Right ventricle myocardium superior (tissue), 1 donor: Measurements from ENCODE around the gene UBR3. TPM values are rescaled to one million over a fixed set of nuclear protein-coding genes. Genes with fewer than 3 reads are reported as not detected.

Experiments
- ATAC-seq: fragments of 200-7000 bp; cut with Tn5 transposase; one replicate; pipeline ENCODE4 v1.9.1; 2020; ENCODE audit warnings: mild to moderate bottlenecking; ENCODE audit not compliant: poor library complexity
- DNase-seq: peaks from one replicate; pipeline ENCODE4 v3.0.0-alpha.2; 2020
- intact Hi-C: fragments of 100-400 bp; cut with DNase I; formaldehyde crosslinking; loops from one replicate; pipeline ENCODE4 v1.11.2; 2022
- total RNA-seq: library from RNA; stranded (reverse); fragmentation: NEBNext Ultra II Directional; extraction: Animal tissue kit (Norgen Biotek cat#: 25700); gene quantifications from one replicate; pipeline ENCODE4 v1.2.1, GENCODE V29; 2021
- donor health status: DM: no; HTN: yes; CAD: no; lungs with severe emphysema.

UBR3 gene
- total RNA-seq, 1 donor from 2014 or later, result 112 TPM

DNA sequence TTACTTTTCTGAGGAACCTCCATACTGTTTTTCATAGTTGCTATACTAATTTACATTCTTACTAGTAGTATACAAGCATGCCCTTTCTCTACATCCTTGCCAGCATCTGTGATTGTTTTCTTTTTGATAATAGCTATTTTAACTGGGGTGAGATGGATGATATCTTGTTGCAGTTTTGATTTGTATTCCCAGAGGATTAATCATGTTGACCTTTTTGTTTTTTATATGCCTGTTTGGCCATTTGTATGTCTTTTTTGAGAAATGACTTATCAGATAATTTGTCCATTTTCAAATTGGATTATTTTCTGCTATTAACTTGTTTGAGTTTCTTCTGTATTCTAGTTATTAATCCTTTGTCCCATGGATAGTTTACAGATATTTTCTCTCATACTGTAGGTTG is 141.5 kb downstream of the UBR3 start:
- DNase-seq, result no peak
- intact Hi-C loops, result no loop called here
- no peak for ATAC-seq

DNA sequence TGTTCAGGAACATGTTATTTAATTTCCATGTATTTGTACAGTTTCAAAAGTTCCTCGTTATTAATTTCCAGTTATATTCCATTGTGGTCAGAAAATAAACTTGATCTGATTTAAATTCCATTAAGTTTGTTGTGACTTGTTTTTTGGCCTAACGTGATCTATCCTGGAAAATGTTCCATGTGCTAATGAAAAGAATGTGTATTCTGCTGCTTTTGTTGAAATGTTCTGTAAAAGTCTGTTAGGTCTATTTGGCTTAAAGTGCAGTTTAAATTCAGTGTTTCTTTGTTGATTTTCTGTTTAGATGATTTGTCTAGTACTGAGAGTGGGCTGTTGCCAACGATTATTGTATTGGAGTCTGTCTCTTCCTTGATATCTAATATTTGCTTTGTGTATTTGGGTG is 148.0 kb downstream of the UBR3 start:
- intact Hi-C loops, result no loop called here
- ATAC-seq (no peak), DNase-seq (no peak)

DNA sequence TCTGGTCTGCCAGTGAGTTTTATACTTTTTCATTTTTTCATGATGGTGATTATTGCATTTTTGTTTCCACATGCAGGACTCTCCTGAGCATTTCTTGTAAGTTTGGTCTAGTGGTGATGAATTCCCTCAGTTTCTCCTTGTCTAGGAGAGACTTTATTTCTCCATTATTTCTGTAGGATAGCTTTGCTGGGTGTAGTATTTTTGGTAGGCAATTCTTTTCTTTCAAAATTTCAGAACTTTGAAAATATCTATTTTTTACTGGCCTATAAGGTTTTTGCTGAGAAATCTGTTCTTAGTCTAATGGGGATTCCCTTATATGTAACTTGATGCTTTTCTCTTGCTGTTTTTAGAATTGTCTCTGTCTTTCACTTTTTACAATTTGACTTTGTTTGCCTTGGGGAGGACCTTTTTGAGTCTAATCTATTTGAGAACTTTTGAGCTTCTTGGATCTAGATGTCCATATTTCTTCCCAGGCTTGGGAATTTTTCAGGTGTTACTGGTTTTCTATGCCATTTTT is 149.1 kb downstream of the UBR3 start:
- intact Hi-C loops, result no loop called here
- ATAC-seq (no peak), DNase-seq (no peak)

DNA sequence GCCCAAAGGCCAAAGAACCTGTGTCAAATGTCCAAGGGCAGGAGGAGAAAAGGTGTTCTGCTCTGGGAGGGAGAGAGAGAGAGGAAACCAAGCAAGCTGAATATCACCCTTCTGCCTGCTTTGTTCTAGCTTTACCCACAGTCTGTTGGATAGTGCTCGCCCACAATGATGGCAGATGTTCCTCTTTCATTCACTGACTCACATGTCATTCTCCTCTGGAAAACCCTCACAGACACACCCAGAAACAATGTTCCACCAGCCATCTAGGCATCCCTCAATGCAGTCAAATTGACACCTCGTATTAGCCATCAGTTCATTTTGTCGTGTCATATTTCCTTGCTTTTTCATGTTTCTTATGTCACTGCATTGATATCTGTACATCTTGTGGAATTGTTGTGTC is 150.3 kb downstream of the UBR3 start:
- DNase-seq (no peak), ATAC-seq (no peak)
- intact Hi-C loops, result no loop called here

DNA sequence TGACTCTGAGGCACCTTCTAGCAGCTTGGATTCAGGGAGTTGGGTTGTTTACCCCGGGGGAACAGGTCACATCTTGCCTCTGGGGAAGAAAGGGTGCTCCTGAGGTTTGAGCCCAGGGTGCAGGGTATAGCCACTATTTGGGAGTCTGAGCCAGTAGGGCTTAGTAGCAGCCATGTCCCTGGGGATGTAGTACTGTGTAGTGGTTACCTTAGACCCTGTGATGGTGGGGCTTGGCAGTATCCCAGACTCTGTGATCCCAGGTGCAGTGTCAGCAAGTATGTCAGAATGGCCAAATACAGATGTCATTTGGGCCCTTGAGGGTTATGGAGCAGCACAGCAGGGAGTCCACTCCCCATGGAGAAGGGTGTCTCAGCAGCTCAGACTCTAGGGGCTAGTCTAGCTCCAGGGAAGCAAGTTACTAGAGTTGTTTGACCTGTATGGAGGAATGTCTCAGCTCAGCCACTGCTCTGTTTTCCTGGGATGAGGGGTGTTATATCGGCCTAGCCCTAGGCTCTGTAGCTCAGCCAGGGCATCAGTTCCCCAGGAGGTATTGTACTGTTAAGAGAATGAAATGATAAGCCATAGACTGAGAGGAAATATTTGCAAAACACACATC is 151.3 kb downstream of the UBR3 start:
- intact Hi-C loops, result no loop called here
- ATAC-seq, result no peak
- no peak for DNase-seq

DNA sequence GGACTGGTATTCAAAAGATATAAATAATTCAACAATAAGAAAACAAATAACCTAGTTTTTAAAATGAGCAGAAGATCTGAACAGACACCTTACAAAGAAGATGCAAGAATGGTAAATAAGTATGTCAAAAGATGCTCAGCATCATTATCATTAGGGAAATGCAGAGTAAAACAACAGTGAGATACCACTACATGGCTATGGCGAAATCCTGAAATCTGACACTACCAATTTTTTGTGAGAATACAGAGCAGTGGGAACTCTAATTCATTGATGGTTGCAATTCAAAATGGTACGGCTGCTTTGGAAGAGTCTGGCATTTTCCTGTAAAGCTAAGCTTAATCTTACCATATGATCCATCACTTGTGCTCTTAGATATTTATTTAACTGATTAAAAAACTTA is 151.8 kb downstream of the UBR3 start:
- no peak for ATAC-seq
- intact Hi-C loops, result no loop called here
- DNase-seq, result no peak

DNA sequence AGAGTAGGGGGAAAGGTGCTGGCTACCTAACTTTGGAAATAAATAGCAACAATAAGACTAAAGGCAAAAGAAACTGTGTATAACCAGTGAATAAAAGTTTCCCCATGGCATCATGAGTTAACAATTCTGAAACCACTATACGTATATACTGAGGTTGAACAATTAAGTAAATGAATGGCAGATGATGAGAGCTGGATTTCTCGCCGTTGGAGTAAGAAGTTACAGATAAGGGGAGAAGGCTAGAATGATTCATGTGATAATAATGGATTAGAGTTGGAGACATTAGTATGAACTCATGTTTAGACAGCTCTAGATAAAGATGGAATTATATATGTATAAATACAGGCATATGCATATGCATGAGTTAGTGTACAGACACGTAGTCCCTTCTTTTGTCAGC is 152.7 kb downstream of the UBR3 start:
- intact Hi-C loops, result no loop called here
- no peak for ATAC-seq
- DNase-seq, result no peak

DNA sequence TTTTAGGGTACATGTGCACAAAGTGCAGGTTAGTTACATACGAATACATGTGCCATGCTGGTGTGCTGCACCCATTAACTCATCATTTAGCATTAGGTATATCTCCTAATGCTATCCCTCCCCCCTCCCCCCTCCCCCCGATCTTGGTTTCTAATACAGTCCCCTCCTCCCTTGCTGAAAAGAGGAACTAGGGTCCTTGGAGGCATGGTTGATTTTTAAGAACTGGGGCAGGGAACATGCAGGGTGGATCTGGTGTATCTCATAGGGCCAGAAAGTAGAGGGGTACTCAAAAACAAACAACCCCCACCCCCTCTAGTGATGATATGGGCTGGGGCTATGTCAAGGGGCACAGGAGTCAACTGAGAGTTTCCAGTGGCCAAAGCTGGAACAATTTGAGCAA is 153.4 kb downstream of the UBR3 start:
- no peak for DNase-seq
- intact Hi-C loops, result no loop called here
- no peak for ATAC-seq

DNA sequence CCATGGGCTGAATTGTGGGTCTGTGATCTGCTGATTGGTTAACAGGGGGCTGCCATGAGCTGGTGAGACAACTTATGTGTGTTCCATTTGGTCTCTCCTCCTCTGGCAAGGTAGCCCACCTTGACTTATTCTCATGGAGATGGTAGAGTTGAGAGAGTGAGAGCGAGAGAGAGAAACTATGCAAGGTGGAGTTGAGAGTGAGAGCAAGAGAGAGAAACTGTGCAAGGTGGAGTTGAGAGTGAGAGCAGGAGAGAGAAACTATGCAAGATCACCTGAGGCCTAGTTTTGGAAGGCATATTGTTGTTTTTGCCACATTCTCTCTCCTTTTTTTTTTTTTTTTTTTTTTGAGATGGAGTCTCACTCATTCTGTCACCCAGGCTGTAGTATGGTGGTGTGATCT is 155.7 kb downstream of the UBR3 start:
- no peak for DNase-seq
- ATAC-seq, result no peak
- intact Hi-C loops, result no loop called here

DNA sequence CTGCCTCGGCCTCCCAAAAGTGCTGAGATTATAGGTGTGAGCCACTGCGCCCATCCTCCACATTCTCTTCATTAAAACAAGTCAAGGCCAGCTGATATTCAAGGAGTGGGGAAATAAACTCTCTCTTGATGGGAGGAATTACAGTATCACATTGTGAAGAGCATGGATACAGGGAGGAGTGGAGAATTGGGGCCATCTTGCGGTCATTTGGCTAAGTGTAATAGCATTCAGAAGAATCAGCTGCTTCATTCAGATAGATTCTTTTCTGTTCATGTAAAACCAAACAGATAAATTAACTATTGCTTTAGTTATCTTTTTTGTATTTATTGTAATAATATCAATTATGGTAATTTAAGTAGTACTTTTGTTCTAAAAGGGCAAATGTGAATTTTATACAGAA is 156.3 kb downstream of the UBR3 start:
- ATAC-seq (no peak), DNase-seq (no peak)
- intact Hi-C loops, result no loop called here

DNA sequence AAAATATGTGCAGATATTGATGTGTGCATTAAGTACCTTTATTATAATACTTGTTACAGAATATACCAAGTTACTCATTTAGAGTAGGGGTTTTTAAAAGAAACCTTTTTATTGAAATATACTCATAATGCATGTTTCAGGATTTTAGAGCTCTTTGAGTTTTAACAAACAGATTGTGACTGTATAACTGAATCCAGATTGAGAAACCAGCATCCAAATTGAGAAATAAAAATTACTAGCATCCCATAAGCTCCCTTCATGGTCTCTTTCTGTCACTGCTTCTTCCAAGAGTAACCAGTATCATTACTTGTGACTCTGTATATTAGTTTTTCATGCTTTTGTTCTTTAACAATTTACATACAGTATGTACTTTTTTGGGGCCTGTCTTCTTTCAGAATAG is 156.9 kb downstream of the UBR3 start:
- intact Hi-C loops, result no loop called here
- DNase-seq (no peak), ATAC-seq (no peak)

DNA sequence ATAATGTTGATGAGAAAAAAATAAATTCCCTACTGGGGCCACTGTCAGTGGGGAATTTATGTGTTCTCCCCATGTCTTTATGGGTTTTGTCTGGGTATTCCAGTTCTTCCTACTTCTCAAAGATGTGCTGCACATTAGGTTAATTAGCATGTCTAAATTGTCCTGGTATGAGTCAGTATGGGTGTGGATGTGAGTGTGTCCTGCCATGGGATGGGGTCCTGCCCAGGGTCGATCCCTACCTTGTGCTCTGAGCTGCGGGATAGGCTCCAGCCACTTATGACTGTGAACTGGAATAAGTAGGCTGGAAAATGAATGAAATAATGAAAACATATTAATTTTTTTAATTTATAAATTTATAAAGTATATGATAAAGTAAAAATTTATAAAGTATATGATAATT is 167.5 kb downstream of the UBR3 start:
- intact Hi-C loops, result no loop called here
- ATAC-seq (no peak), DNase-seq (no peak)

DNA sequence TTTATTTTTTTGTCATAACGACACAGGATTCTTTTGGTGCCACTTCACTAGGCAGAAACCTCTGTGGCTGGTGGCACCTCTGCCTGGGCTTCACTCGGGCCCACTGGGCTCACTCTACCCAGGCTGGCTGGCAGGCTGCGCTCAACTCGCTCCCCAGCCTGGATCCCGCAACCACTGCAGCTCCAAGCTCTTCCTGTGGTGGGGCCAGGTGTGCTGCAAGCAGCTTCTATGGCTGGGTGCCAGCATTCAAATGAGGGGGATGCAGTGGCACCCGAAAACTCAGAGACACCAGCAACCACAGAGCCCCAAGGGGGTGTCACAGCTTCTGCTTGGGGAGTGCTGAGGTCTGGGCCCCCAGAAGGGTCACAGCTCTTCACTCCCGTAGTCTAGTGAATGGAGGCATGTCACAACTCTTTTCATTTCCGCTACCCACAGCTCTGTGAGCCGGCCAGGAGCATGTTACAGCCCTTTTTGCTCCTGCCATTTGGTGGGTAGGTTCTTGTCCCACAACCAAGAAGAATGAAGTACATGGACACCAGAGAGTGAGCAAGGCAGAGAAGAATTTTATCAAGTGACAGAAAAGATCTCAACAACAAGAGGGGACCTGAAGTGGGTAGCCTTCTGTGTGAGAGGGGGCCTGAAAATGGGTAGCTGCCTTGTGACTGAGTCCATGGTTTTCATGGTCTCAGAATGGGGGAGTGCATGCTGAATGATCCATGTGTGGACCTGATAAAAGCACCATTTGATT is 170.1 kb downstream of the UBR3 start:
- ATAC-seq (no peak), DNase-seq (no peak)
- intact Hi-C loops, result no loop called here

DNA sequence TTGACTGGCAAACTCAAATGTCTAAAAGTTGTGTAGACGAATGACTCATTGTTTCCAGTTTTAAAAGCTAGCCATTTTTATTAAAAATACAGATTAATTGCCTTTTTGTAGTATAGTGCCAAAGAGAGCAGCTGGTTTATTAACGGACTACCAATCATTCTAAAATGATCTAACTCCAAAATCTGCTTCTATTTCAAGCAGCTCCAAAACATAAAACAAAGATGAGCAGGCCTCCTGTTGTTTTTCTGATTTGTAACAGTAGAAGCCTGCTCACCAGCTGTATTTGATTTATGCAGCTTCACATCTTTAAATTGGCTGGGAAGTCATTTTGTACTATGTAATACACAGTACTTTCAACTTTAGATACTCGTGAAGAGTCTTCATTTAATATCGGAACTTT is 171.8 kb downstream of the UBR3 start:
- no peak for ATAC-seq
- no peak for DNase-seq
- intact Hi-C loops, result no loop called here

DNA sequence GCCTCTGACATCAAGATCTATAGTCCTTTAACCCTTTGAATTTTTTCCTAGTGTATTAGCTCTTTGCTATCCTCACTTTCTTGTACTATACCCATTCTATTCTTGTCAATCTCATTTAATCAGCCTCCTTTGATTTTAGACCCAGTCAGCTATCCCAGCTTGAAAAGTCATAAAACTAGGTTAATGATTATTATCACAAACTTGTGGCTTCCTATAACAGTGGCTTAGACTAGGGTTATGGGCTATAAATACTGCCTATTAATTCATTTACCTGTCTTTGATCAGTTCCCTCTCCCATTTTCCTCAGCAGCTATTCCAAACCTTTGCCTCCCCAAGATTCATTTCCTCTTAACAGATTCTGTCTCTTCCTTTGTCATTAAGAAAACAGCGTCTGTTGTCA is 174.8 kb downstream of the UBR3 start:
- no peak for DNase-seq
- no peak for ATAC-seq
- intact Hi-C loops, result no loop called here

DNA sequence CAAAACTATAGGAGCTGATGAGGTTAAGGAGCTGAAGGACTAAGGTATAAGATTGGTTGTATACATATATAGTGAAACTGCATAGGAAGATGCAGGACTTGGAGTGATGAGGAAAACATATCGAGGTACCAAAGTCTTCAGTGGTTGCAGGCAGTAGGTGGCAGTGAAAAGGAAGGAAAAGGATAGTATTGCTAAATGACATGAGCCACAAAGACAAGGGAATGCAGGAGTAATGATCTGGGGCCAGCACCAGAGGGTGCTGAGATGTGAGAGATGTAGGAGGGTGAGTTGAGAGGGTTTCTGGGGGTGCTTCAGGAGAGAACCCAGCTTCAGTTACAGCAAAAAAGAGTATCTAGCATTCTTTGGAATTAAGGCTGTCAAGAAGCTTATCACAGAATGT is 178.4 kb downstream of the UBR3 start:
- peak; percentile 18 for ATAC-seq
- no peak for DNase-seq
- intact Hi-C loops, result no loop called here

DNA sequence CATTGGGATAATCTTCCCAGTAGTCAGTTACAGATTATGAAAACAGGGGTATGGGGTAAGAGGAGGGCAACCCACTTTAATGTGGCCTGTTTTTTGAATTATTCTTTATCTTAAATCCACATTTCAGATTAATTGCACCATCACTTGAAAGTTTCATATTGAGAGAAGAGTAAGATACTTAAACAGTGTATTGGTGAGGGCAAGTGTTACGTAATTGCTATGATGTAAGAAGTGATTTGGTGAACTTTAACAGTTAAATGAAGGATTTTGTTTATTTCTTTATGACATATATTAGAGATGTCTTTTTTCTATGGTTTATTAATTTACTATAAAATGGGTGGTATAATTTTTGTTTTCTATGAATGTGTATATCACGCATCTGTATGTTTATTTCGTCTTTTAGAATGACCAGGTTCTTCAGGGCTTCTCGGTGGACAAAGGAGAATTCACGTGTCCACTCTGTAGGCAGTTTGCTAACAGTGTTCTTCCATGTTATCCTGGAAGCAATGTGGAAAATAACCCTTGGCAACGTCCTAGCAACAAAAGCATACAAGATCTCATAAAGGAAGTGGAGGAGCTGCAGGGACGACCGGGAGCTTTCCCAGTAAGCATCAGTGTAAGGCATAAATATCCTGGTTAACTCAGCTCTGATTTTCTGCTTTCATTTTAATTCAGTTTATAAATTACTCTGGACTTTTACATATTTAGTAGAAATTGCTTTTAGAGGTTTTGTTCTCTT is 179.5 kb downstream of the UBR3 start:
- ATAC-seq (no peak), DNase-seq (no peak)
- intact Hi-C loops, result no loop called here

DNA sequence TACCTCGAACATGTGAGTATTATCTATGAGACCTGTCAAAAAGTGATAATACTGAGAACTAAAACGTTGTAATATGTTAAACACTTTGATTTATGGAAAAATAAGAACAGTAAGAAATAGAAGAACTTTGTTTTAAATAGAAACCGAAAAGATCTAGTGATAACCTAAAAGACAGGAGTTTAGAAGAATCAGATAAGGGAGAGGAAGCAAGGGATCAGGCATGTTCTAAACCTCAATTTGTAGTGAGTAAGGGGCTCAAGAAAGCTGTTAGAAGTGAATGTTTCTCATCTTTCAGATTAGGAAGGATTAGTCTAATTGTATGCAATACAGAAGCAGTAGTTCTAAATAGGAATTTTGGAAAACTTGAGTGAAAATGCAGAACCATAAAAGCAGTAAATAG is 182.0 kb downstream of the UBR3 start:
- intact Hi-C loops, result no loop called here
- ATAC-seq (no peak), DNase-seq (no peak)

DNA sequence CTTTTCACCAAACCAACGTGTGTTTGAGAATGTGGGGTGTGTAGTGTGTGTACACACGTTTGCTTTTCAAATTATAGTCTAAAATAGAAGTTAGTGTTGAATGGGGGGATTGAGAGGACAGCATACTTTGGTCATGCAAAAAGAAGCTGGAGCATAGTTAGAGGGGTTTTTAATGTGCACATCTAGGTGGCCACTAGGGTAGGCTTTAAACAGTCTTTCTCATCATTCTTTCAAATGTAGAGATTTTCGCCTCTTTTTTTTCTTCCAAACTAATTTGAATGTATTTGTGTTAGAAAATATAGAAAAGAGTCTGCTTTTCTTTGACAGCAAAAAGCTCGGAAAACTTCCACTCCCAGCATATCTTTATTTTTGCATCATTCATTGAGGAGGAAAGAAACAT is 185.5 kb downstream of the UBR3 start:
- DNase-seq, result no peak
- ATAC-seq, result no peak
- intact Hi-C loops, result no loop called here
